IPS DF 6.9 (cell line): ENCODE results near the gene PODXL.

ENCODE experiments used
- DNase-seq: peaks from one replicate; pipeline ENCODE4 v3.0.0-alpha.2; 2013; ENCODE audit warnings: low read depth, low spot score
- H3K27ac ChIP-seq: one replicate; pipeline ENCODE4 v1.5.1; 2013; ENCODE audit warnings: low read length, control low read depth
- H3K27me3 ChIP-seq: 2 replicates; pipeline ENCODE4 v1.6.1; 2013; ENCODE audit warnings: mild to moderate bottlenecking, low read length; ENCODE audit not compliant: control insufficient read depth, insufficient read depth
- H3K36me3 ChIP-seq: 2 replicates; pipeline ENCODE4 v1.6.1; 2013; ENCODE audit warnings: low read length; ENCODE audit not compliant: control insufficient read depth, insufficient read depth
- H3K4me1 ChIP-seq: 2 replicates; pipeline ENCODE4 v1.6.1; 2013; ENCODE audit warnings: low read length; ENCODE audit not compliant: control insufficient read depth, insufficient read depth
- H3K4me3 ChIP-seq: 2 replicates; pipeline ENCODE4 v1.5.1; 2013; ENCODE audit warnings: mild to moderate bottlenecking, low read length
- H3K9me3 ChIP-seq: 2 replicates; pipeline ENCODE4 v1.6.1; 2013; ENCODE audit warnings: low read length, inconsistent platforms; ENCODE audit not compliant: control insufficient read depth, insufficient read depth
- WGBS: extraction: QIAGEN DNeasy Blood & Tissue Kit; methylation state at CpG from one replicate; pipeline ENCODE4 v1.1.7; 2013; ENCODE audit warnings: mixed read lengths, missing lambda C conversion rate; ENCODE audit not compliant: insufficient read length, insufficient coverage; 5-methylcytosine and 5-hydroxymethylcytosine counted together

The PODXL gene

GRCh38 chr7:131538813-131539179 is 17.6 kb downstream of the PODXL start:
- H3K27ac ChIP-seq: no peak overlapping the region
- H3K27me3 ChIP-seq: no peaks in the 10 kb centered on the region
- WGBS: no CpG with 5 or more reads among the region's 7 CpGs
- H3K4me1 ChIP-seq: peaks cover 22% of the 10 kb centered on the region
- no peaks in the 10 kb centered on the region for H3K9me3 ChIP-seq
- DNase-seq: no peak
- peaks cover 24% of the 10 kb centered on the region; the same call in 1 of the 2 replicates for H3K36me3 ChIP-seq
- no peak overlapping the region for H3K4me3 ChIP-seq

GRCh38 chr7:131538071-131538812 is 18.2 kb downstream of the PODXL start:
- H3K9me3 ChIP-seq: no peaks in the 10 kb centered on the region
- no CpG with 5 or more reads among the region's 13 CpGs for WGBS
- H3K36me3 ChIP-seq: peaks cover 19% of the 10 kb centered on the region; the same call in 1 of the 2 replicates
- H3K27me3 ChIP-seq: no peaks in the 10 kb centered on the region
- no peak for DNase-seq
- H3K4me1 ChIP-seq: peaks cover 17% of the 10 kb centered on the region
- no peak overlapping the region for H3K4me3 ChIP-seq
- H3K27ac ChIP-seq: no peak overlapping the region

GRCh38 chr7:131537571-131537978 is 18.9 kb downstream of the PODXL start:
- DNase-seq: no peak
- H3K4me3 ChIP-seq: no peak overlapping the region
- WGBS: no CpG with 5 or more reads among the region's 12 CpGs
- peaks cover 19% of the 10 kb centered on the region for H3K4me1 ChIP-seq
- H3K9me3 ChIP-seq: no peaks in the 10 kb centered on the region
- H3K36me3 ChIP-seq: peaks cover 15% of the 10 kb centered on the region; the same call in 1 of the 2 replicates
- no peak overlapping the region for H3K27ac ChIP-seq
- no peaks in the 10 kb centered on the region for H3K27me3 ChIP-seq

GRCh38 chr7:131536361-131536849 is 20.0 kb downstream of the PODXL start:
- H3K36me3 ChIP-seq: peaks cover 15% of the 10 kb centered on the region; the same call in 1 of the 2 replicates
- H3K27me3 ChIP-seq: no peaks in the 10 kb centered on the region
- H3K4me3 ChIP-seq: no peak overlapping the region
- no peaks in the 10 kb centered on the region for H3K9me3 ChIP-seq
- H3K27ac ChIP-seq: no peak overlapping the region
- no CpG with 5 or more reads among the region's 7 CpGs for WGBS
- DNase-seq: no peak
- peaks cover 17% of the 10 kb centered on the region for H3K4me1 ChIP-seq

GRCh38 chr7:131533566-131534561 is 22.6 kb downstream of the PODXL start:
- Histone ChIP-seq H3K27me3 (no peaks in the 10 kb centered on the region), H3K9me3 (no peaks in the 10 kb centered on the region), H3K4me1 (peaks cover 12% of the 10 kb centered on the region), H3K36me3 (peaks cover 15% of the 10 kb centered on the region; the same call in 1 of the 2 replicates), H3K27ac (no peak overlapping the region), H3K4me3 (no peak overlapping the region)
- no CpG with 5 or more reads among the region's 15 CpGs for WGBS
- no peak for DNase-seq

- no peak for DNase-seq
- Histone ChIP-seq H3K9me3 (no peaks in the 10 kb centered on the region), H3K36me3 (peaks cover 15% of the 10 kb centered on the region; the same call in 1 of the 2 replicates), H3K27ac (no peak overlapping the region), H3K4me3 (no peak overlapping the region), H3K27me3 (no peaks in the 10 kb centered on the region), H3K4me1 (peaks cover 8% of the 10 kb centered on the region)
- WGBS: no CpG with 5 or more reads among the region's 9 CpGs
Measured at GRCh38 chr7:131533151-131533559, 23.3 kb downstream of the PODXL start.

GRCh38 chr7:131532570-131533091 is 23.8 kb downstream of the PODXL start:
- no peak for DNase-seq
- peaks cover 8% of the 10 kb centered on the region for H3K4me1 ChIP-seq
- no peak overlapping the region for H3K4me3 ChIP-seq
- no peak overlapping the region for H3K27ac ChIP-seq
- H3K9me3 ChIP-seq: no peaks in the 10 kb centered on the region
- WGBS: no CpG with 5 or more reads among the region's 10 CpGs
- no peaks in the 10 kb centered on the region for H3K27me3 ChIP-seq
- H3K36me3 ChIP-seq: peaks cover 13% of the 10 kb centered on the region; the same call in 1 of the 2 replicates

- Histone ChIP-seq H3K27ac (no peak overlapping the region), H3K36me3 (peaks cover 8% of the 10 kb centered on the region; the same call in 1 of the 2 replicates), H3K4me3 (no peak overlapping the region), H3K4me1 (peaks cover 8% of the 10 kb centered on the region), H3K9me3 (no peaks in the 10 kb centered on the region), H3K27me3 (no peaks in the 10 kb centered on the region)
- no CpG with 5 or more reads among the region's 6 CpGs for whole genome bisulfite sequencing
- no peak for DNase-seq
Measured at GRCh38 chr7:131530137-131530536, 26.3 kb downstream of the PODXL start.

GRCh38 chr7:131529617-131530016 is 26.8 kb downstream of the PODXL start:
- H3K4me1 ChIP-seq: peaks cover 8% of the 10 kb centered on the region
- H3K27me3 ChIP-seq: no peaks in the 10 kb centered on the region
- DNase-seq: no peak
- WGBS: no CpG with 5 or more reads among the region's 11 CpGs
- no peaks in the 10 kb centered on the region for H3K9me3 ChIP-seq
- H3K36me3 ChIP-seq: peaks cover 8% of the 10 kb centered on the region; the same call in 1 of the 2 replicates
- no peak overlapping the region for H3K4me3 ChIP-seq
- H3K27ac ChIP-seq: no peak overlapping the region

GRCh38 chr7:131529179-131529578 is 27.2 kb downstream of the PODXL start:
- no CpG with 5 or more reads among the region's 3 CpGs for WGBS
- peaks cover 6% of the 10 kb centered on the region; the same call in 1 of the 2 replicates for H3K36me3 ChIP-seq
- no peak overlapping the region for H3K4me3 ChIP-seq
- H3K27me3 ChIP-seq: no peaks in the 10 kb centered on the region
- no peak overlapping the region for H3K27ac ChIP-seq
- H3K9me3 ChIP-seq: no peaks in the 10 kb centered on the region
- no peak for DNase-seq
- H3K4me1 ChIP-seq: peaks cover 8% of the 10 kb centered on the region
